ENCODE results near the gene KCNQ1. TPM values are rescaled to one million over a fixed set of nuclear protein-coding genes. Genes with fewer than 3 reads are reported as not detected.

KCNQ1 gene
- total and polyA plus RNA-seq, 2 experiments from 2014 or later, result 0.45 to 0.87 TPM

DNA sequence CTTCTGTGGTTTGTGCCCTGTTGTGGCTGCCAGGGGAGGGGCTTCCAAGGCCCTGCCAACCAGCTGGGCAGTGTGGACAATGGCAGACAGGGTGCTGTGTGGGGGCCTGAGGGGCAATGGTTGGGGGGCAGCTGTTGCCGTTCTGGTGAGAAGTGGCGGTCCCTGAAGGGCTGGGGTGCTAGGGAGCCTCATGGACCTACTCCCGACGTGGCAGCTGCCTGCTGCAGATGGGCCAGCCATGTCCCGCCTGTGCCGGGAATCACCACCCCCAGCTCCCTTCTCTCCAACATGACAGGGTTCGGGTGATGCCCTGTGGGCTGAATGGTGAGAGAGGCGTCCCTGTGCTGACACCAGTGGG is 74.2 kb downstream of the KCNQ1 start:
- no peak for ATAC-seq
- no peaks in the 10 kb centered on the region for H3K36me3 ChIP-seq (ENCODE audit: insufficient read depth)
- no peak overlapping the region for H3K27ac ChIP-seq (ENCODE audit: low read depth)
- no peaks in the 10 kb centered on the region for H3K9me3 Mint-ChIP-seq
- no peaks in the 10 kb centered on the region for H3K79me2 ChIP-seq (replicated peaks; ENCODE audit: insufficient read depth)
- no peak for TF ChIP-seq ZNF114 (CRISPR knock-in tag; IDR thresholded peaks at IDR 0.05)
- no peaks in the 10 kb centered on the region for H3K36me3 Mint-ChIP-seq (ENCODE audit: low read depth)
- H3K4me1 Mint-ChIP-seq, result no peaks in the 10 kb centered on the region
- no peak for DNase-seq (ENCODE audit: low spot score)
- no peak overlapping the region for H3K4me2 ChIP-seq
- no peak overlapping the region for H3K4me3 ChIP-seq
- H3K4me1 ChIP-seq (ENCODE audit: insufficient read depth), result no peaks in the 10 kb centered on the region
- H3F3A ChIP-seq (replicated peaks; ENCODE audit: low read depth), result no peaks in the 10 kb centered on the region
- H3K27me3 ChIP-seq (ENCODE audit: insufficient read depth), result no peaks in the 10 kb centered on the region
- H3K4me3 Mint-ChIP-seq, result no peak overlapping the region
- no peaks in the 10 kb centered on the region for H3K9me2 ChIP-seq (ENCODE audit: insufficient read depth)
- H3K27me3 Mint-ChIP-seq (ENCODE audit: insufficient read depth, low read depth, poor library complexity), result peaks cover 35% of the 10 kb centered on the region
- H3K27ac Mint-ChIP-seq, result no peak overlapping the region
- no peak overlapping the region for H2AFZ ChIP-seq
- no peaks in the 10 kb centered on the region for H4K20me1 ChIP-seq (replicated peaks; ENCODE audit: insufficient read depth)

DNA sequence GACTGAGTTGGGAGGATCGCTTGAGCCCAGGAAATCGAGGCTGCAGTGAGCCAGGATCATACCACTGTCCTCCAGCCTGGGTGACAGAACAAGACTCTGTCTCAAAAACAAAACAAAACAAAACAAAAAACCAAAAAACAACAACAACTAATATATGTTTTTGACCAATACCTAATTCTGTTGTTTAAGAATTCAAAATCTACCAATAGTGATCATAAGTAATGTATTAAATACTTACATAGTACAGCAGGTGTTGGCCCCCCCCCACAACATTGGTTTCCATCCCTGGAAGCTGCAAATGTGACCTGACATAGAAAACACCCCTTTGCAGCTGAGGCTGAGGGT is 74.7 kb downstream of the KCNQ1 start:
- H3K27me3 ChIP-seq (ENCODE audit: insufficient read depth), result no peaks in the 10 kb centered on the region
- TF ChIP-seq ZNF331 (CRISPR knock-in tag; IDR thresholded peaks at IDR 0.05; ENCODE audit: low read depth), result no peak
- TF ChIP-seq JUNB (IDR thresholded peaks at IDR 0.05; ENCODE audit: unreplicated experiment), result no peak
- TF ChIP-seq, protein P1, sequence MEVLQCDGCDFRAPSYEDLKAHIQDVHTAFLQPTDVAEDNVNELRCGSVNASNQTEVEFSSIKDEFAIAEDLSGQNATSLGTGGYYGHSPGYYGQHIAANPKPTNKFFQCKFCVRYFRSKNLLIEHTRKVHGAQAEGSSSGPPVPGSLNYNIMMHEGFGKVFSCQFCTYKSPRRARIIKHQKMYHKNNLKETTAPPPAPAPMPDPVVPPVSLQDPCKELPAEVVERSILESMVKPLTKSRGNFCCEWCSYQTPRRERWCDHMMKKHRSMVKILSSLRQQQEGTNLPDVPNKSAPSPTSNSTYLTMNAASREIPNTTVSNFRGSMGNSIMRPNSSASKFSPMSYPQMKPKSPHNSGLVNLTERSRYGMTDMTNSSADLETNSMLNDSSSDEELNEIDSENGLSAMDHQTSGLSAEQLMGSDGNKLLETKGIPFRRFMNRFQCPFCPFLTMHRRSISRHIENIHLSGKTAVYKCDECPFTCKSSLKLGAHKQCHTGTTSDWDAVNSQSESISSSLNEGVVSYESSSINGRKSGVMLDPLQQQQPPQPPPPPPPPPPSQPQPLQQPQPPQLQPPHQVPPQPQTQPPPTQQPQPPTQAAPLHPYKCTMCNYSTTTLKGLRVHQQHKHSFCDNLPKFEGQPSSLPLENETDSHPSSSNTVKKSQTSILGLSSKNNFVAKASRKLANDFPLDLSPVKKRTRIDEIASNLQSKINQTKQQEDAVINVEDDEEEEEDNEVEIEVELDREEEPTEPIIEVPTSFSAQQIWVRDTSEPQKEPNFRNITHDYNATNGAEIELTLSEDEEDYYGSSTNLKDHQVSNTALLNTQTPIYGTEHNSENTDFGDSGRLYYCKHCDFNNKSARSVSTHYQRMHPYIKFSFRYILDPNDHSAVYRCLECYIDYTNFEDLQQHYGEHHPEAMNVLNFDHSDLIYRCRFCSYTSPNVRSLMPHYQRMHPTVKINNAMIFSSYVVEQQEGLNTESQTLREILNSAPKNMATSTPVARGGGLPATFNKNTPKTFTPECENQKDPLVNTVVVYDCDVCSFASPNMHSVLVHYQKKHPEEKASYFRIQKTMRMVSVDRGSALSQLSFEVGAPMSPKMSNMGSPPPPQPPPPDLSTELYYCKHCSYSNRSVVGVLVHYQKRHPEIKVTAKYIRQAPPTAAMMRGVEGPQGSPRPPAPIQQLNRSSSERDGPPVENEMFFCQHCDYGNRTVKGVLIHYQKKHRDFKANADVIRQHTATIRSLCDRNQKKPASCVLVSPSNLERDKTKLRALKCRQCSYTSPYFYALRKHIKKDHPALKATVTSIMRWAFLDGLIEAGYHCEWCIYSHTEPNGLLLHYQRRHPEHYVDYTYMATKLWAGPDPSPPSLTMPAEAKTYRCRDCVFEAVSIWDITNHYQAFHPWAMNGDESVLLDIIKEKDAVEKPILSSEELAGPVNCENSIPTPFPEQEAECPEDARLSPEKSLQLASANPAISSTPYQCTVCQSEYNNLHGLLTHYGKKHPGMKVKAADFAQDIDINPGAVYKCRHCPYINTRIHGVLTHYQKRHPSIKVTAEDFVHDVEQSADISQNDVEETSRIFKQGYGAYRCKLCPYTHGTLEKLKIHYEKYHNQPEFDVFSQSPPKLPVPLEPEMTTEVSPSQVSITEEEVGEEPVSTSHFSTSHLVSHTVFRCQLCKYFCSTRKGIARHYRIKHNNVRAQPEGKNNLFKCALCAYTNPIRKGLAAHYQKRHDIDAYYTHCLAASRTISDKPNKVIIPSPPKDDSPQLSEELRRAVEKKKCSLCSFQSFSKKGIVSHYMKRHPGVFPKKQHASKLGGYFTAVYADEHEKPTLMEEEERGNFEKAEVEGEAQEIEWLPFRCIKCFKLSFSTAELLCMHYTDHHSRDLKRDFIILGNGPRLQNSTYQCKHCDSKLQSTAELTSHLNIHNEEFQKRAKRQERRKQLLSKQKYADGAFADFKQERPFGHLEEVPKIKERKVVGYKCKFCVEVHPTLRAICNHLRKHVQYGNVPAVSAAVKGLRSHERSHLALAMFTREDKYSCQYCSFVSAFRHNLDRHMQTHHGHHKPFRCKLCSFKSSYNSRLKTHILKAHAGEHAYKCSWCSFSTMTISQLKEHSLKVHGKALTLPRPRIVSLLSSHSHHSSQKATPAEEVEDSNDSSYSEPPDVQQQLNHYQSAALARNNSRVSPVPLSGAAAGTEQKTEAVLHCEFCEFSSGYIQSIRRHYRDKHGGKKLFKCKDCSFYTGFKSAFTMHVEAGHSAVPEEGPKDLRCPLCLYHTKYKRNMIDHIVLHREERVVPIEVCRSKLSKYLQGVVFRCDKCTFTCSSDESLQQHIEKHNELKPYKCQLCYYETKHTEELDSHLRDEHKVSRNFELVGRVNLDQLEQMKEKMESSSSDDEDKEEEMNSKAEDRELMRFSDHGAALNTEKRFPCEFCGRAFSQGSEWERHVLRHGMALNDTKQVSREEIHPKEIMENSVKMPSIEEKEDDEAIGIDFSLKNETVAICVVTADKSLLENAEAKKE (CRISPR knock-in tag; IDR thresholded peaks at IDR 0.05), result no peak
- TF ChIP-seq EZH2 (IDR thresholded peaks at IDR 0.05; ENCODE audit: low read depth, unreplicated experiment), result no peak
- TF ChIP-seq, protein P2, sequence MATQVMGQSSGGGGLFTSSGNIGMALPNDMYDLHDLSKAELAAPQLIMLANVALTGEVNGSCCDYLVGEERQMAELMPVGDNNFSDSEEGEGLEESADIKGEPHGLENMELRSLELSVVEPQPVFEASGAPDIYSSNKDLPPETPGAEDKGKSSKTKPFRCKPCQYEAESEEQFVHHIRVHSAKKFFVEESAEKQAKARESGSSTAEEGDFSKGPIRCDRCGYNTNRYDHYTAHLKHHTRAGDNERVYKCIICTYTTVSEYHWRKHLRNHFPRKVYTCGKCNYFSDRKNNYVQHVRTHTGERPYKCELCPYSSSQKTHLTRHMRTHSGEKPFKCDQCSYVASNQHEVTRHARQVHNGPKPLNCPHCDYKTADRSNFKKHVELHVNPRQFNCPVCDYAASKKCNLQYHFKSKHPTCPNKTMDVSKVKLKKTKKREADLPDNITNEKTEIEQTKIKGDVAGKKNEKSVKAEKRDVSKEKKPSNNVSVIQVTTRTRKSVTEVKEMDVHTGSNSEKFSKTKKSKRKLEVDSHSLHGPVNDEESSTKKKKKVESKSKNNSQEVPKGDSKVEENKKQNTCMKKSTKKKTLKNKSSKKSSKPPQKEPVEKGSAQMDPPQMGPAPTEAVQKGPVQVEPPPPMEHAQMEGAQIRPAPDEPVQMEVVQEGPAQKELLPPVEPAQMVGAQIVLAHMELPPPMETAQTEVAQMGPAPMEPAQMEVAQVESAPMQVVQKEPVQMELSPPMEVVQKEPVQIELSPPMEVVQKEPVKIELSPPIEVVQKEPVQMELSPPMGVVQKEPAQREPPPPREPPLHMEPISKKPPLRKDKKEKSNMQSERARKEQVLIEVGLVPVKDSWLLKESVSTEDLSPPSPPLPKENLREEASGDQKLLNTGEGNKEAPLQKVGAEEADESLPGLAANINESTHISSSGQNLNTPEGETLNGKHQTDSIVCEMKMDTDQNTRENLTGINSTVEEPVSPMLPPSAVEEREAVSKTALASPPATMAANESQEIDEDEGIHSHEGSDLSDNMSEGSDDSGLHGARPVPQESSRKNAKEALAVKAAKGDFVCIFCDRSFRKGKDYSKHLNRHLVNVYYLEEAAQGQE (IDR thresholded peaks at IDR 0.05; ENCODE audit: unreplicated experiment), result no peak
- TF ChIP-seq CREB1 (CRISPR knock-in tag; IDR thresholded peaks at IDR 0.05; ENCODE audit: low read depth), result no peak
- TF ChIP-seq, protein P3, sequence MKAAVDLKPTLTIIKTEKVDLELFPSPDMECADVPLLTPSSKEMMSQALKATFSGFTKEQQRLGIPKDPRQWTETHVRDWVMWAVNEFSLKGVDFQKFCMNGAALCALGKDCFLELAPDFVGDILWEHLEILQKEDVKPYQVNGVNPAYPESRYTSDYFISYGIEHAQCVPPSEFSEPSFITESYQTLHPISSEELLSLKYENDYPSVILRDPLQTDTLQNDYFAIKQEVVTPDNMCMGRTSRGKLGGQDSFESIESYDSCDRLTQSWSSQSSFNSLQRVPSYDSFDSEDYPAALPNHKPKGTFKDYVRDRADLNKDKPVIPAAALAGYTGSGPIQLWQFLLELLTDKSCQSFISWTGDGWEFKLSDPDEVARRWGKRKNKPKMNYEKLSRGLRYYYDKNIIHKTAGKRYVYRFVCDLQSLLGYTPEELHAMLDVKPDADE (IDR thresholded peaks at IDR 0.05), result no peak
- TF ChIP-seq ZNF114 (CRISPR knock-in tag; IDR thresholded peaks at IDR 0.05), result no peak
- TF ChIP-seq, protein P4, sequence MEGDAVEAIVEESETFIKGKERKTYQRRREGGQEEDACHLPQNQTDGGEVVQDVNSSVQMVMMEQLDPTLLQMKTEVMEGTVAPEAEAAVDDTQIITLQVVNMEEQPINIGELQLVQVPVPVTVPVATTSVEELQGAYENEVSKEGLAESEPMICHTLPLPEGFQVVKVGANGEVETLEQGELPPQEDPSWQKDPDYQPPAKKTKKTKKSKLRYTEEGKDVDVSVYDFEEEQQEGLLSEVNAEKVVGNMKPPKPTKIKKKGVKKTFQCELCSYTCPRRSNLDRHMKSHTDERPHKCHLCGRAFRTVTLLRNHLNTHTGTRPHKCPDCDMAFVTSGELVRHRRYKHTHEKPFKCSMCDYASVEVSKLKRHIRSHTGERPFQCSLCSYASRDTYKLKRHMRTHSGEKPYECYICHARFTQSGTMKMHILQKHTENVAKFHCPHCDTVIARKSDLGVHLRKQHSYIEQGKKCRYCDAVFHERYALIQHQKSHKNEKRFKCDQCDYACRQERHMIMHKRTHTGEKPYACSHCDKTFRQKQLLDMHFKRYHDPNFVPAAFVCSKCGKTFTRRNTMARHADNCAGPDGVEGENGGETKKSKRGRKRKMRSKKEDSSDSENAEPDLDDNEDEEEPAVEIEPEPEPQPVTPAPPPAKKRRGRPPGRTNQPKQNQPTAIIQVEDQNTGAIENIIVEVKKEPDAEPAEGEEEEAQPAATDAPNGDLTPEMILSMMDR (conservative IDR thresholded peaks at IDR 0.05; ENCODE audit: low read depth in 2 of 2), result no peak
- no peak for TF ChIP-seq POLR2AphosphoS5 (IDR thresholded peaks at IDR 0.05; ENCODE audit: low read depth)
- no peak for TF ChIP-seq STAT1 (IDR thresholded peaks at IDR 0.05; ENCODE audit: unreplicated experiment)
- no peak overlapping the region for H3K27ac ChIP-seq (ENCODE audit: low read depth)
- Mint-ChIP-seq H3K4me3 (no peak overlapping the region), H3K4me1 (no peaks in the 10 kb centered on the region), H3K36me3 (ENCODE audit: low read depth) (no peaks in the 10 kb centered on the region), H3K27ac (no peak overlapping the region), H3K9me3 (no peaks in the 10 kb centered on the region), H3K27me3 (ENCODE audit: insufficient read depth, low read depth, poor library complexity) (peaks cover 31% of the 10 kb centered on the region)
- no peak for ATAC-seq
- no peaks in the 10 kb centered on the region for H3K36me3 ChIP-seq (ENCODE audit: insufficient read depth)
- H4K20me1 ChIP-seq (replicated peaks; ENCODE audit: insufficient read depth), result no peaks in the 10 kb centered on the region
- no peak overlapping the region for H3K4me3 ChIP-seq
- H3K9me2 ChIP-seq (ENCODE audit: insufficient read depth), result no peaks in the 10 kb centered on the region
- no peaks in the 10 kb centered on the region for H3K4me1 ChIP-seq (ENCODE audit: insufficient read depth)
- H3K79me2 ChIP-seq (replicated peaks; ENCODE audit: insufficient read depth), result no peaks in the 10 kb centered on the region
- DNase-seq (ENCODE audit: low spot score), result no peak
- H3K4me2 ChIP-seq, result no peak overlapping the region
- H2AFZ ChIP-seq, result no peak overlapping the region
- H3F3A ChIP-seq (replicated peaks; ENCODE audit: low read depth), result no peaks in the 10 kb centered on the region

All from GM23338 (cell line).